GM12864 (cell line): ENCODE measurements around the gene CCT4.
A peak's percentile ranks its signal among the peaks of the same experiment; 100 is the strongest.
"Not testable (repeated sequence)": the region's sequence is repeated elsewhere in the genome, so short reads cannot be mapped to it uniquely, and the experiment has no call there.

Source experiments
- DNase-seq: peaks from one replicate; pipeline ENCODE4 v3.0.0-alpha.2; 2011; ENCODE audit warnings: low read depth
- H3K4me3 ChIP-seq: 2 replicates; pipeline ENCODE4 v1.5.1; 2011; ENCODE audit warnings: mild to moderate bottlenecking, low read depth, low read length, control low read depth
- TF ChIP-seq, protein P1 (sequence below): IDR thresholded peaks from 2 replicates; pipeline ENCODE4 v1.5.1; 2011; ENCODE audit warnings: low read depth, mild to moderate bottlenecking, moderate library complexity, low read length, control low read depth, inconsistent platforms; ENCODE audit errors: missing control alignments

The CCT4 gene

DNA sequence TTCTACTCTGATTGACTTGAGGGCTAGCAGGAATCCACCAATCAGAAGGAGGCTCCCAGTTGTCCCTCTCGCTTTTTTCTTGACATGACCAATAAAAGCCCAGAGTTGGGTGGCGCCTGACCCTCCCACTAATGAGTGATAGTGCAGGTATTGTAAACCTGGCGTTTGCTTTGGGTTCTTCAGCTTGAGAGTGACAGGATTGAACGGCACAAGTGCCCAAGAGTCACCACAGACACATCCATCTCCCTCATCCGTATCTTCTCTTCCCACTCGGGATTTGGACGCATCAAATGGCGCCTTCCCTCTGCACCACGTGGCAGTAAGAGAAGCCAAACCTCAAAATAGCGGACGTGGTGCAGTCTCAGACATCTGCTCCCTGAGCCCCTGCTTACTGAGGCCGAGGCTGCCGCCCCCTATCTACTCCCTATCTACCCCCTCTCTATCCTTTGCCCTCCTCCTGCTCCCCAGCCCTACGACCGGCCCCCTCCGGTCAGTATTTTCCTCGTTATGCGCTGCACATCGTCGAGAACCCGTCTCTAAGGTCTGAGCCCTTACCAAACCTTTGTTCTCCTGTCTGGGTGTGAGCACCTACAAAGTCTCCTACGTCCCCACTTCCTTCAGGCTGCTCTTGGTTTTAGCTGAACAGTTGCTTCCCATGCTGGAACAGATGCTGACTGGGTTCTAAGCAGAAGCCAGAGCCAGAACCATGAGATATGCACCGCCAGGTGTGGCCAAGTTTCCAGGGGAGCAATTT lies 33.7 kb downstream of the CCT4 start:
- TF ChIP-seq, protein P1, sequence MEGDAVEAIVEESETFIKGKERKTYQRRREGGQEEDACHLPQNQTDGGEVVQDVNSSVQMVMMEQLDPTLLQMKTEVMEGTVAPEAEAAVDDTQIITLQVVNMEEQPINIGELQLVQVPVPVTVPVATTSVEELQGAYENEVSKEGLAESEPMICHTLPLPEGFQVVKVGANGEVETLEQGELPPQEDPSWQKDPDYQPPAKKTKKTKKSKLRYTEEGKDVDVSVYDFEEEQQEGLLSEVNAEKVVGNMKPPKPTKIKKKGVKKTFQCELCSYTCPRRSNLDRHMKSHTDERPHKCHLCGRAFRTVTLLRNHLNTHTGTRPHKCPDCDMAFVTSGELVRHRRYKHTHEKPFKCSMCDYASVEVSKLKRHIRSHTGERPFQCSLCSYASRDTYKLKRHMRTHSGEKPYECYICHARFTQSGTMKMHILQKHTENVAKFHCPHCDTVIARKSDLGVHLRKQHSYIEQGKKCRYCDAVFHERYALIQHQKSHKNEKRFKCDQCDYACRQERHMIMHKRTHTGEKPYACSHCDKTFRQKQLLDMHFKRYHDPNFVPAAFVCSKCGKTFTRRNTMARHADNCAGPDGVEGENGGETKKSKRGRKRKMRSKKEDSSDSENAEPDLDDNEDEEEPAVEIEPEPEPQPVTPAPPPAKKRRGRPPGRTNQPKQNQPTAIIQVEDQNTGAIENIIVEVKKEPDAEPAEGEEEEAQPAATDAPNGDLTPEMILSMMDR: no peak
- DNase-seq: peak; percentile 98
- H3K4me3 ChIP-seq: peak overlapping the region; percentile 76

DNA sequence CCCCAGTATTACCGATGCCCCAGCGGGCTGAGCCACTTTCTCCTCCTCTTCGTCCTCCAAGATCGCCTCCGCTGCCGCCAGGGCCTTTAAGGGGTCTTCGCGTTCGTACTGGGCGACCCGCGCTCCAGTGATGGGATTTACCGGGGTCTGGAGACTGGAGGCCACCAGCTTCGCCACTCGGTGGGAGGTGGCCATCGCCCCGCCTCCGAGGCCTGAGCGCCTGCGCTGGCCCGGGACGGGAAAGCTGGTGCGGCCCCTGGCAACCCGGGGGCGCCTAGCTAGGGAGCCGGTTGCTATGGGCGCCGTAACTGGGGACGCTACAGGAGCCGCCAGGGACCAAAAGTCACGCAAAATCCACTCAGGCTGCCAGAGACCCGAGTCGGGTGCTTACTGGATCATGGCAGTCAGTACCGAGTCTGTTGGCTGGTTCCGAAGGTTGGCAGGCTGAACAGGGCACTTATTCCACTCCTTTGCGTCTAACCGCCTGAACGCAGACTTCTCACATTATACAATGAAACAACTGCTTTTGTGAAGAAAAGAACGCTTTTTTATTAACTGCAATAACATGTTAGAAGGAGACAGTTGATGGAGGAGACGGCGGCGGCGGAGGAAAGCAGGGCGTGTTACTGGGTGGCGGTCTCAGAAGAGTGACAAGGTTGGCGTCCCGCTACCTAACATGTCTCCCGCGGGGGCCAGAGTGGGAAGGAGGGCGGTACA lies 34.5 kb downstream of the CCT4 start, which contains the start of gene FAM161A:
TSS of gene FAM161A (minus strand) at position 214 of the 717 bp plus-strand sequence. CDS start at position 195, 19 bp downstream.
- TF ChIP-seq, protein P1: no peak
- DNase-seq: peak; percentile 56
- H3K4me3 ChIP-seq: peak within 1 kb of the TSS; percentile 76

- TF ChIP-seq, protein P1: no peak
- DNase-seq: peak; percentile 18
- H3K4me3 ChIP-seq: peak overlapping the region; percentile 76
Measured at GRCh38 chr2:61853086-61853846, 35.2 kb downstream of the CCT4 start.

GRCh38 chr2:61851270-61851669 lies 37.2 kb downstream of the CCT4 start:
- DNase-seq, H3K4me3 ChIP-seq: not testable (repeated sequence)

- DNase-seq: no peak
- TF ChIP-seq, protein P1: no peak
- no peak overlapping the region for H3K4me3 ChIP-seq
Measured at GRCh38 chr2:61845320-61845719, 43.1 kb downstream of the CCT4 start.

- no peak for DNase-seq
- no peak overlapping the region for H3K4me3 ChIP-seq
- TF ChIP-seq, protein P1: no peak
Measured at GRCh38 chr2:61841286-61841685, 47.2 kb downstream of the CCT4 start.

DNA sequence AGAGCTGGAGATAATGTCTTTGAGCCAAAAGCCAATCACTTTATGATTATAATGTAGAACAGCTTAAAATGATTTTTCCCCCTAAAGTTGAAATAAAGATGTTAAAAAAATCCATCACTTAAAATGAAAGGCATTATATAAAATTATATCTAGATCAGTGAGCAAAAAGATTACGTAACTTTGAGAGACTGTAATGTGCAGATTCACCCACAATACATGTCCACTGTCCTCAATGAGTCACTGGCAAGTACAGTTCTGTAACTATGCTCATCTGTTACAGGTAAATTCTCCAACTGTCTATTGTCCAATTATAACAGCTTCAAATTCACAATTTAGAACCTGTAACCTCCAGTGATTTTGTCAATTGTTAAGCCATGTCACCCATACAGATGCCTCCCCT lies 53.6 kb downstream of the CCT4 start:
- no peak overlapping the region for H3K4me3 ChIP-seq
- TF ChIP-seq, protein P1: no peak
- DNase-seq: no peak
